Measurements from ENCODE around the gene RPRD1B. TPM values are rescaled to one million over a fixed set of nuclear protein-coding genes. Genes with fewer than 3 reads are reported as not detected.

Gene RPRD1B
- total RNA-seq, 4 donors from 2014 or later, result 15.2 to 25.9 (median 23.6) TPM

- TF ChIP-seq, protein P1, sequence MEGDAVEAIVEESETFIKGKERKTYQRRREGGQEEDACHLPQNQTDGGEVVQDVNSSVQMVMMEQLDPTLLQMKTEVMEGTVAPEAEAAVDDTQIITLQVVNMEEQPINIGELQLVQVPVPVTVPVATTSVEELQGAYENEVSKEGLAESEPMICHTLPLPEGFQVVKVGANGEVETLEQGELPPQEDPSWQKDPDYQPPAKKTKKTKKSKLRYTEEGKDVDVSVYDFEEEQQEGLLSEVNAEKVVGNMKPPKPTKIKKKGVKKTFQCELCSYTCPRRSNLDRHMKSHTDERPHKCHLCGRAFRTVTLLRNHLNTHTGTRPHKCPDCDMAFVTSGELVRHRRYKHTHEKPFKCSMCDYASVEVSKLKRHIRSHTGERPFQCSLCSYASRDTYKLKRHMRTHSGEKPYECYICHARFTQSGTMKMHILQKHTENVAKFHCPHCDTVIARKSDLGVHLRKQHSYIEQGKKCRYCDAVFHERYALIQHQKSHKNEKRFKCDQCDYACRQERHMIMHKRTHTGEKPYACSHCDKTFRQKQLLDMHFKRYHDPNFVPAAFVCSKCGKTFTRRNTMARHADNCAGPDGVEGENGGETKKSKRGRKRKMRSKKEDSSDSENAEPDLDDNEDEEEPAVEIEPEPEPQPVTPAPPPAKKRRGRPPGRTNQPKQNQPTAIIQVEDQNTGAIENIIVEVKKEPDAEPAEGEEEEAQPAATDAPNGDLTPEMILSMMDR (IDR thresholded peaks at IDR 0.05), result peak in 1 of 6 experiments; percentile 8
- TF ChIP-seq POLR2A (IDR thresholded peaks at IDR 0.05), result no peak
- Histone ChIP-seq H3K27ac (peak overlapping the region in 3 of 4 donors; percentile 4 to 79 (median 79)), H3K4me1 (peaks cover 6 to 41% (median 20%) of the 10 kb centered on the region in 3 donors), H3K27me3 (no peaks in the 10 kb centered on the region), H3K4me3 (no peak overlapping the region), H3K36me3 (no peaks in the 10 kb centered on the region), H3K9me3 (no peaks in the 10 kb centered on the region)
- no peak for DNase-seq
- intact Hi-C loops (cut with DNase I), result no loop called here
- 26 to 35% methylated on average over 4 of the region's 4 CpGs for WGBS, 2 donors
These were observed 89.6 kb downstream of the RPRD1B start for GRCh38 chr20:38123021-38123587.

DNA sequence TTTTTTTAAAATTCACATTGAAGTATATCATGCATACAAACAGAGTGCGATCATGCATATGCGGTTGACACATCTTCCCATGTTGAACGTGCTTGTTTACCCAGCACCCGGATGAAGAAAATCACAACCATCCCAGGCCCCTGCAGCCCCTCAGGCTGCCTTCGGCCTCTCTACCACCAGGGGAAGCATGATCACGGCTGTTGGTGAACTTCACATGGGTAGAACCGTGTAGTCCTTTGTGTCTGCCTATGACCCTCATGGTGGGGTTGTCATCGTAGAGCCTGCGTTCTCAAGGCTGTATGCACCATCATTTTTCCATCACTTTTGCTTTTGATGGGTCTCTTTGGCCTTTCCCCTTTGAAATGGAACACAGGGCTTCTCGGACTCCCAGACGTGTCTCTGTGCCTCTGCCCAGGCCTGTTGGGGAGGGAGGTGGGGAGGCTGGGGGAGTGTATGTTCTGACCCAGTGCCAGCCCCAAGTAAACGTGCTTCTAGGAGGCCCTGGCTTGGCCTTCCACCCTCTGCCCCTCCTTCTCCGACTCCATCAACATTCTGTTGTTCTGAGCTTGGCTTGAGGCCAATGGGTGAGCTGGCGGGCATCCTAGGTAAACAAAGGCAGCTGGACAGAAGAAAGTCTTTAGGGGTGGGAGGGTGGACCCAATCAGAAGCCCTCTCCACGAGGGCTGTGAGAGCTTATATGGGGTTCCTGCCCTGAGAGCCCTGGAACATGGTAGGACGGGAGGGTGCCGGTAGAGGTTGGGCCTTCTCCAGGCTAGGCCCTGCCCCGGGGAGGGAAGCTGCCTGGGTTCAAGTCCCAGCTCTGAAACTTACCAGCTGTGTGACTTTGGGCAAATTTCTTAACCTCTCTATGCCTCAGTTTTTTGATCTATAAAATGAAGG lies 91.9 kb downstream of the RPRD1B start:
- TF ChIP-seq, protein P1 (IDR thresholded peaks at IDR 0.05), result peak in 1 of 6 experiments; percentile 15
- no peak for TF ChIP-seq POLR2A (IDR thresholded peaks at IDR 0.05)
- H3K4me1 ChIP-seq, result peaks cover 6 to 41% (median 20%) of the 10 kb centered on the region in 3 donors
- H3K9me3 ChIP-seq, result no peaks in the 10 kb centered on the region
- DNase-seq, result no peak
- intact Hi-C loops (cut with DNase I), result no loop called here
- H3K36me3 ChIP-seq, result peaks cover 0 to 12% (median 0%) of the 10 kb centered on the region in 3 donors
- 53 to 57% methylated on average over 14 to 15 of the region's 18 CpGs for WGBS, 2 donors
- H3K27ac ChIP-seq, result peak overlapping the region in 3 of 4 donors; percentile 67 to 81 (median 76)
- no peaks in the 10 kb centered on the region for H3K27me3 ChIP-seq
- no peak overlapping the region for H3K4me3 ChIP-seq

DNA sequence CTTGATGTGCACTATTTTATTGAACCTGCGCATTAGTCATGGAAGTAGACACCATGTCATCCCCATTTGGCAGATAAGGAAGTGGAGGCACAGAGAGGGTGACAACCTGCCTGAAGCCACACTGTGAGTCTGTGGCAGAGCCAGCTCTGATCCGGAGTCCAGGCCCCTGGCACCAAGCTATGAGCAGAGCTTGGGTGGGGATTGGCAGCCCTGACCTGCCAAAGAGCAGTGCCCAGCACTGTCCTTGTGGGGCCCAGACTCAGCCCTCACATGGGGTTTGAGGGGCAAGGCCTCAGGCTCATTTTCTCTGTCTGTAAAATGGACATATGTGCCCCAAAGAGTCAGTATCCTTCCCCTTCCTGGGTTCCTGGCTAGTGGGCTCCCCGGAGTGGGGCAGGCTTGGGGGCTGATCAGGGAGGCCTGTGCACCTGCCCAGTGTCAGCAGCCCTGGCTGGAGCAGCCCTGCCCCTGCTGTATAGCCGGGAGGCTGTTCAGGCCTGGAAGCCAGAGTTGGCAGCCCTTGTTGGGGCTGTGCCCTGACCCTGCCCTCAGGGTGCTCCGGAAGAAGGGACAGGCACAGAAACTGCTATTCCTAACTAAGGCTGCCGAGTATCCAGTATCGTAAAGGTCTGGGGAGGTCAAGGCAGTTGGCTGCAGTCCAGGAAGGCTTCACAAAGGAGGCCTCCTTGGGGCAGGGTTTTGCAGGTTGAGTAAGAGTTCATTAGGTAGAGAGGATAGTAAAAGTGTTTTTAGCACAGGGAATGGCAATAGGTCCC lies 92.8 kb downstream of the RPRD1B start:
- TF ChIP-seq POLR2A (IDR thresholded peaks at IDR 0.05), result no peak
- TF ChIP-seq, protein P1 (IDR thresholded peaks at IDR 0.05), result no peak
- 80 to 84% methylated on average over 1 to 5 of the region's 7 CpGs for WGBS, 2 donors
- DNase-seq, result no peak
- H3K36me3 ChIP-seq, result peaks cover 0 to 19% (median 0%) of the 10 kb centered on the region in 3 donors
- no peaks in the 10 kb centered on the region for H3K27me3 ChIP-seq
- H3K9me3 ChIP-seq, result no peaks in the 10 kb centered on the region
- intact Hi-C loops (cut with DNase I), result no loop called here
- no peak overlapping the region for H3K4me3 ChIP-seq
- peak overlapping the region; percentile 15 to 81 (median 72) for H3K27ac ChIP-seq
- peaks cover 6 to 41% (median 20%) of the 10 kb centered on the region in 3 donors for H3K4me1 ChIP-seq

DNA sequence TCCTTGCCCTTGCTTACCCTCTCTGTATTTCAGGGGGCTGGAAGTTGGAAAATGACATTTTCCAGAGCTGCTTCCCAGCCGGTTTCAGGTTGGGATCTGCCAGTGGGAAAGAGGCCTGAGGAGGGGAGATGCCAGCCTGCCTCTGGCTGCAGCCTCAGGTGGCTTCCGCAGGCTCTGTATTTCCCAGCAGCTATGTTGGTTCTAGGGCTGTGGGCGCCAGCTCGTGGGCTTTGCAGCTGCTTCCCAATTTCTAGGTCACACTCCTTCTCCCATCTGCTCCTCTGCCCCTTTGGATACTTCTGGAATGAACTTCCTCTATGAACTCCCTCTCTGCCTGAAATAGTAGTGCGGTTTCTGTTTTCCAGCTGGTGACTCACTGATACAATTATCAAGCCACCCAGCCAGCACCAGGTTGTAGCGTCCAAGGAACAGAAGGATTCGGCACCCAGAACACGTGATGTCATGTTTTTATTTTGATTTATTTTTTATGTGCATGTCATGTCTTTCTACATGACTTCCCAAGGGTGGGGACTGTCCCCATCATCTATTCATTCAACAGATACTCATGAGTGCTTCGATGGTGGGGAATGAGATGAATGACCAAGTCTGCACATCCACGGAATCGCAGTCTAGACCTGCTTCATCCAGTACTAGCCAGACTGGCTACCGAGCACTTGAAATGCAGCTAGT lies 93.5 kb downstream of the RPRD1B start:
- Histone ChIP-seq H3K27me3 (peaks cover 0 to 5% (median 0%) of the 10 kb centered on the region in 4 donors), H3K27ac (peak overlapping the region; percentile 15 to 81 (median 72)), H3K4me3 (no peak overlapping the region), H3K9me3 (no peaks in the 10 kb centered on the region), H3K36me3 (peaks cover 0 to 24% (median 0%) of the 10 kb centered on the region in 3 donors), H3K4me1 (peaks cover 6 to 41% (median 20%) of the 10 kb centered on the region in 3 donors)
- TF ChIP-seq POLR2A (IDR thresholded peaks at IDR 0.05), result no peak
- TF ChIP-seq, protein P1 (IDR thresholded peaks at IDR 0.05), result peak in 1 of 6 experiments; percentile 9
- 48 to 58% methylated on average over 10 to 12 of the region's 12 CpGs for WGBS, 2 donors
- intact Hi-C loops (cut with DNase I), result no loop called here
- DNase-seq, result no peak

All from esophagus squamous epithelium (tissue), 5 donors.